OCI-LY3 (cell line): ENCODE measurements around the gene POMT2.

Experiments used
- H2AFZ ChIP-seq: fragments of 200-600, 300-600 bp; shearing (Covaris generic); 2 replicates; pipeline ENCODE4 v1.6.0; 2014; ENCODE audit warnings: antibody characterized with exemption, low read depth, low read length
- H3K27ac ChIP-seq: fragments of 200-600, 300-600 bp; sonication (generic); 2 replicates; pipeline ENCODE4 v1.5.1; 2014; ENCODE audit warnings: mild to moderate bottlenecking, low read length, moderate library complexity, mixed read lengths
- H3K27me3 ChIP-seq: fragments of 200-600, 300-600 bp; sonication (generic); 2 replicates; pipeline ENCODE4 v1.6.1; 2014; ENCODE audit warnings: low read depth, low read length, mixed read lengths
- H3K36me3 ChIP-seq: fragments of 200-600, 300-600 bp; sonication (generic); replicated peaks from 2 replicates; pipeline ENCODE3; 2014; ENCODE audit warnings: low read depth, low read length, mixed read lengths
- H3K4me1 ChIP-seq: fragments of 300-600, 200-600 bp; sonication (generic); 2 replicates; pipeline ENCODE4 v1.6.1; 2014; ENCODE audit warnings: low read length, mixed read lengths
- H3K4me2 ChIP-seq: fragments of 200-600, 300-600 bp; sonication (generic); 2 replicates; pipeline ENCODE4 v1.6.1; 2014; ENCODE audit warnings: low read length, mixed read lengths
- H3K4me3 ChIP-seq: fragments of 300-600, 200-600 bp; sonication (generic); 2 replicates; pipeline ENCODE4 v1.5.1; 2014; ENCODE audit warnings: antibody characterized with exemption, mild to moderate bottlenecking, low read length, moderate library complexity
- H3K79me2 ChIP-seq: fragments of 300-600, 200-600 bp; shearing (Covaris generic); 2 replicates; pipeline ENCODE4 v1.6.1; 2014; ENCODE audit warnings: mild to moderate bottlenecking, low read length, mixed read lengths
- H3K9ac ChIP-seq: fragments of 300-600, 200-600 bp; shearing (Covaris generic); 2 replicates; pipeline ENCODE4 v1.6.0; 2014; ENCODE audit warnings: mild to moderate bottlenecking, low read length, moderate library complexity
- H3K9me3 ChIP-seq: fragments of 200-600, 300-600 bp; shearing (Covaris generic); 2 replicates; pipeline ENCODE4 v1.6.1; 2014; ENCODE audit warnings: low read length, mixed read lengths; ENCODE audit not compliant: insufficient read depth
- H4K20me1 ChIP-seq: fragments of 200-600, 300-600 bp; sonication (generic); 2 replicates; pipeline ENCODE4 v1.6.1; 2016; ENCODE audit warnings: low read length, mixed read lengths; ENCODE audit not compliant: insufficient read depth
- CTCF ChIP-seq: fragments of 200-600, 300-600 bp; sonication (generic); IDR thresholded peaks from 2 replicates; pipeline ENCODE4 v1.5.1; 2014; ENCODE audit warnings: antibody characterized with exemption, low read length, low read depth
- EZH2phosphoT487 ChIP-seq: fragments of 200-600 bp; shearing (Covaris generic); IDR thresholded peaks from 2 replicates; pipeline ENCODE4 v1.6.1; 2018; ENCODE audit warnings: antibody characterized with exemption, mixed run types, low read depth

POMT2 gene

GRCh38 chr14:77324816-77325745 lies 4.4 kb upstream of the POMT2 start:
- H3K4me1 ChIP-seq: peaks cover 7% of the 10 kb centered on the region; the same call in 1 of the 2 replicates
- TF ChIP-seq CTCF (no peak), EZH2phosphoT487 (no peak)
- H3K27me3 ChIP-seq: no peaks in the 10 kb centered on the region
- H3K9ac ChIP-seq: no peak overlapping the region
- H3K79me2 ChIP-seq: no peaks in the 10 kb centered on the region
- no peaks in the 10 kb centered on the region for H3K36me3 ChIP-seq
- H3K4me2 ChIP-seq: no peak overlapping the region
- H3K4me3 ChIP-seq: no peak overlapping the region
- no peak overlapping the region for H3K27ac ChIP-seq
- no peaks in the 10 kb centered on the region for H3K9me3 ChIP-seq
- H4K20me1 ChIP-seq: no peaks in the 10 kb centered on the region
- no peak overlapping the region for H2AFZ ChIP-seq

- no peak overlapping the region for H3K4me2 ChIP-seq
- H3K36me3 ChIP-seq: no peaks in the 10 kb centered on the region
- no peak for TF ChIP-seq CTCF
- no peak for TF ChIP-seq EZH2phosphoT487
- no peak overlapping the region for H3K4me3 ChIP-seq
- no peak overlapping the region for H2AFZ ChIP-seq
- no peaks in the 10 kb centered on the region for H4K20me1 ChIP-seq
- 0 out of 2 replicates have a peak, but pooled peaks cover 3% of the 10 kb centered on the region for H3K79me2 ChIP-seq
- H3K27me3 ChIP-seq: no peaks in the 10 kb centered on the region
- H3K9ac ChIP-seq: no peak overlapping the region
- no peak overlapping the region for H3K27ac ChIP-seq
- H3K9me3 ChIP-seq: no peaks in the 10 kb centered on the region
- H3K4me1 ChIP-seq: peaks cover 13% of the 10 kb centered on the region
Measured at GRCh38 chr14:77324289-77324688, 3.6 kb upstream of the POMT2 start.

GRCh38 chr14:77323571-77323970 lies 2.9 kb upstream of the POMT2 start:
- H3K27ac ChIP-seq: no peak overlapping the region
- H3K4me3 ChIP-seq: no peak overlapping the region
- H4K20me1 ChIP-seq: no peaks in the 10 kb centered on the region
- no peak overlapping the region for H3K4me2 ChIP-seq
- H3K27me3 ChIP-seq: no peaks in the 10 kb centered on the region
- no peaks in the 10 kb centered on the region for H3K36me3 ChIP-seq
- H2AFZ ChIP-seq: no peak overlapping the region
- no peaks in the 10 kb centered on the region for H3K9me3 ChIP-seq
- H3K79me2 ChIP-seq: 0 out of 2 replicates have a peak, but pooled peaks cover 6% of the 10 kb centered on the region
- TF ChIP-seq CTCF: no peak
- no peak for TF ChIP-seq EZH2phosphoT487
- no peak overlapping the region for H3K9ac ChIP-seq
- H3K4me1 ChIP-seq: peaks cover 13% of the 10 kb centered on the region

- Histone ChIP-seq H3K9ac (no peak overlapping the region), H3K4me1 (peaks cover 13% of the 10 kb centered on the region), H3K27ac (no peak overlapping the region), H3K79me2 (0 out of 2 replicates have a peak, but pooled peaks cover 6% of the 10 kb centered on the region), H3K4me2 (no peak overlapping the region), H2AFZ (no peak overlapping the region), H3K27me3 (no peaks in the 10 kb centered on the region), H4K20me1 (no peaks in the 10 kb centered on the region), H3K9me3 (no peaks in the 10 kb centered on the region), H3K4me3 (no peak overlapping the region), H3K36me3 (no peaks in the 10 kb centered on the region)
- TF ChIP-seq EZH2phosphoT487 (no peak), CTCF (no peak)
Measured at GRCh38 chr14:77322951-77323350, 2.3 kb upstream of the POMT2 start.
